Gastrocnemius medialis (tissue), 4 donors: ENCODE results near the gene ZNF438.

ENCODE experiments used
- CTCF ChIP-seq, 5 experiments: fragments of 450-650 bp in 3 of 5; fragments of 200-600 bp in 2 of 5; sonication (generic) in 2 of 5; IDR thresholded peaks in 4 of 5; conservative IDR thresholded peaks in 1 of 5; 1 replicate in 4 of 5; 2 replicates in 1 of 5; pipeline ENCODE4 v1.5.1; 2016 to 2019; ENCODE audit warnings: antibody characterized with exemption in 5 of 5, mild to moderate bottlenecking in 3 of 5, moderate library complexity in 3 of 5
- POLR2A ChIP-seq, 2 donors: fragments of 450-650 bp; IDR thresholded peaks; one replicate each; pipeline ENCODE4 v1.6.1; 2017; ENCODE audit warnings: antibody characterized with exemption in 2 of 2, mild to moderate bottlenecking in 2 of 2, moderate library complexity in 2 of 2

GRCh38 chr10:30917789-30918188, 113.9 kb downstream of the ZNF438 start:
- TF ChIP-seq CTCF (IDR thresholded peaks at IDR 0.05 in 4 of 5, conservative IDR thresholded peaks at IDR 0.05 in 1 of 5) (no peak), POLR2A (IDR thresholded peaks at IDR 0.05) (no peak)
